GM12872 (cell line): ENCODE measurements around the gene GABRA6.

ENCODE experiments used
- TF ChIP-seq, protein P1 (sequence below): IDR thresholded peaks from 3 replicates; pipeline ENCODE4 v1.5.1; 2011; ENCODE audit warnings: low read depth, mild to moderate bottlenecking, low read length, moderate library complexity; ENCODE audit not compliant: insufficient read depth

Gene GABRA6

DNA sequence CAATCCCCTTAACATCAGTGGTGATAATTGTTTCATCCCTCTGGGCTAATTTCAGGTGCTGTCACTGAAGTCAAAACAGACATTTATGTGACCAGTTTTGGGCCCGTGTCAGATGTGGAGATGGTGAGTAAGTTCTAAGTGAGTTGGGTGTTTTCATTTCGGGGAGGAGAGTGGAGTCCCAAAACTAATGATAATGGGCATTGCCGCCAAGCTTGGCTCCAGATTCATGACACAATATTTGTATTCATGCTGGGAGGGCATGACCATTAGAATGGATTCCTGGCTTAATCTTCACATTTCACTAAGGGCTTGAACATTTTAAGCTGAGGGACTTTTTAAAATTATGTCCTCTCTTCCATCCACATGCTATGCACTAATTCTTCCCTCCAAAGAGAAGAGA is 1.4 kb downstream of the GABRA6 start:
- TF ChIP-seq, protein P1, sequence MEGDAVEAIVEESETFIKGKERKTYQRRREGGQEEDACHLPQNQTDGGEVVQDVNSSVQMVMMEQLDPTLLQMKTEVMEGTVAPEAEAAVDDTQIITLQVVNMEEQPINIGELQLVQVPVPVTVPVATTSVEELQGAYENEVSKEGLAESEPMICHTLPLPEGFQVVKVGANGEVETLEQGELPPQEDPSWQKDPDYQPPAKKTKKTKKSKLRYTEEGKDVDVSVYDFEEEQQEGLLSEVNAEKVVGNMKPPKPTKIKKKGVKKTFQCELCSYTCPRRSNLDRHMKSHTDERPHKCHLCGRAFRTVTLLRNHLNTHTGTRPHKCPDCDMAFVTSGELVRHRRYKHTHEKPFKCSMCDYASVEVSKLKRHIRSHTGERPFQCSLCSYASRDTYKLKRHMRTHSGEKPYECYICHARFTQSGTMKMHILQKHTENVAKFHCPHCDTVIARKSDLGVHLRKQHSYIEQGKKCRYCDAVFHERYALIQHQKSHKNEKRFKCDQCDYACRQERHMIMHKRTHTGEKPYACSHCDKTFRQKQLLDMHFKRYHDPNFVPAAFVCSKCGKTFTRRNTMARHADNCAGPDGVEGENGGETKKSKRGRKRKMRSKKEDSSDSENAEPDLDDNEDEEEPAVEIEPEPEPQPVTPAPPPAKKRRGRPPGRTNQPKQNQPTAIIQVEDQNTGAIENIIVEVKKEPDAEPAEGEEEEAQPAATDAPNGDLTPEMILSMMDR: no peak

DNA sequence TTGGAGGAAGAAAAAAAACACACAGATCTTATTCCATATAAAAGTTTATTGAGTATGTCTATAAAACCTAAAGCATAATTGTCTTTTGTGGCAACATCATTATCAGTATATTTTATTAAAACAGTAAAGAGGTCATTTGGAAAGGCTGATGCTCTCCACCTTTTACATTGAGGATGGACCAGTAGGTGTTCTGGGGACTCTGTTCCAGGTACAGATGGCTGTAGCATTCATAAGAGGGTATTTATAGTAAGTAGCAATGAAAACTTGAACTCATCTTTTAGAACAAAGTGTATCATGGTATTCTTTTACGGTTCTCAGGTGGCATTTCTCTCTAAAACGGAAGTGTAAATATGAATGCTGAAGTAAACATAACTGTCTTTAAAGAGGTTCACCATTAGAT is 1.8 kb downstream of the GABRA6 start:
- TF ChIP-seq, protein P1: no peak

DNA sequence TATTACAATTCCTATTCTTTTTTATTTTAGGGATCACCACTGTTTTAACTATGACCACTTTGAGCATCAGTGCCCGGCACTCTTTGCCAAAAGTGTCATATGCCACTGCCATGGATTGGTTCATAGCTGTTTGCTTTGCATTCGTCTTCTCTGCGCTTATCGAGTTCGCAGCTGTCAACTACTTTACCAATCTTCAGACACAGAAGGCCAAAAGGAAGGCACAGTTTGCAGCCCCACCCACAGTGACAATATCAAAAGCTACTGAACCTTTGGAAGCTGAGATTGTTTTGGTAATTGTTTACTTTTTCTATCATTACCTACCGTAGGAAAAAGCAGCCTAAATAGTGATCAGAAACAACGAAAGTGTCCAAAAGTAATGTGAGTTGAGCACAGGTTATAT is 6.4 kb downstream of the GABRA6 start:
- TF ChIP-seq, protein P1: no peak

DNA sequence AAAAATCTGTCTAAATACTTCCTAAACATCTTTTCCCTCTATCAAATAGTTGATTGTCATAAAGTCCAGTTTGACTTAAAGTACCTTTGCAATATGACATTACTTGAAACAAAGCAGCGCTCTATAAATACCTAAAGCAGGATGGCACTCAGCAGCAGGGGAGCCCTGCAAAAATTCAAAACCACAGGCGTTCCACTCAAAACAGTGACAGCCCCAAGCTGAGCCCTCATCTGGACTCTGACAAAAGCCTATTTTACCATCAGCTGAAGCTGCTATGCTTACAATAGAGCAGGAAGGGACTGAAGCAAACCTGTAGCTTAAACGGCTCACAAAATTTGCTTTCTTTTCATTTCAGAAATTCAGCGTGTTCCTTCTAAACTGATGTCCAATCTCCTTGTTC is 11.5 kb downstream of the GABRA6 start:
- TF ChIP-seq, protein P1: no peak

DNA sequence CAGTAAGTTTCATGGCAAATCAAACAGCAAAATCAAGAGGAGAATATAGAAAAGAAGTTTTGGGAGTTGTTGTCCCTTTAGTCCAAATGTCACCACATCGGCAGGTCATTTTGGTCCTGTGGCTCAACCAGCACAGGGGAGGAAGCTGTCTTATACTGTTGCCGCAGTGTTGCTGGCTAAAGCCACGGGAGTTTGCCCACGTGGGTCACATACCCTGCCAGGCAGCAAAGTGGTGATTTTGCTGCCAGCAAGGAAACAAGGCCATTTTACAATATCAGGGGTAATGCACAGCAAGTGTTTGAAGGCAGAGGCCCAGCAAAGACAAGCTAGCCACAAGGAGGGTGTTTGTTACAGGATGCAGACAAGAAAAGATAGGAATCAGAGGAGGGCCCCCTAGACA is 14.5 kb downstream of the GABRA6 start:
- TF ChIP-seq, protein P1: no peak

DNA sequence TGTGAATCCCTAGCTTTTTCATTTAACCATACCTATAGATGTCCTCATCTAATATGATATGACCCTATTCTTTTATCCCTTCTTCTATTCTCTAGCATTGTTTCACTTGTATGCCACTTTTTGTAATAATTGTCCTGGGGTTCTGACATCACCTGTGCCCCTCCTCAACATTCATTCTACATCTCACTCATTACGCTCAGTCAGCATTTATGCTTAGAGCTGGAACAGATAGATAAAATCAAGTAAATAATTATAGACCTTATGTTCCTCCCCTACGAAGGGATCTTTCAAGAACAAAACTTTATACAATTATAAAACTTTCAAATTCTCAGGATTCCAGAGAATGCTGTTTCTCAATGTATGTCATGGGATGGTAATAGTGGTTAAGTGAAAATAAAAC is 18.0 kb downstream of the GABRA6 start:
- TF ChIP-seq, protein P1: no peak

DNA sequence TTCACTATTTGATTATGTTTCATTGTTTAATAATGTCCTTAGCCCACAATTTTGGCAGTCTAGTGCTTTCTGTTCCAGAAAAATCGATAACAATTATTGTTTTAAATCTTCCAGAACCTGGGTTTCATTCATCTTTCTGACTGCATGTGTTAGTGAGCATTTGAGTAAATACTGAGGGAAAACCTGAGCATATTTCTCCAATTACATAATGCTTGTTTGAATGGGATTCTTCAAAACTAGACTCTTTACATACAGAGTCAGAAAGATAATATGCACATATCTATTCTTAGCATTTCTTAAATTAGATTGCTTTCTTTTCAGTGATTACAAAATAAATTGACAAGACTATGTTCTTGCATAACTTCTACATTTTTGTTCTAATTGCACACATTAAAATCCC is 21.9 kb downstream of the GABRA6 start:
- TF ChIP-seq, protein P1: no peak

DNA sequence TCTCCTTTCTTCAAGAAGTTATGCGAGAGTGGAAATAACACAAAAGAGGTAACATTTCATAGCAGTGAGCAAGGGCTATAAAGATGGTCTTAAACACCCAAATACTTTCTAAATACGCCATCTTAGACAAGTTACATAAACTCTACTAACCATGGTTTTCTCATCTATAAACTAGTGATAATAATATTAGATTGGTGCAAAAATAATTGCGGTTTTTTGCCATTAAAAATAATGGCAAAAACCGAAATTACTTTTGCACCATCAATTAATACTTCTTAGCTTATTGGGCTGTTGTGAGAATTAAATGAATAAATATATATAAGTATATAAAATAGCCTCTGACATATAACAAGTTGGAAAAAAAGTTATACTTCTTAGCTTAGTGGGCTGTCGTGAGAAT is 23.7 kb downstream of the GABRA6 start:
- TF ChIP-seq, protein P1: no peak
